ENCODE results near the gene PNLDC1.
"Not testable (repeated sequence)": the region's sequence is repeated elsewhere in the genome, so short reads cannot be mapped to it uniquely, and the experiment has no call there.

The PNLDC1 gene

GRCh38 chr6:159788276-159788675 lies 11.8 kb upstream of the PNLDC1 start:
- DNase-seq: no peak

DNA sequence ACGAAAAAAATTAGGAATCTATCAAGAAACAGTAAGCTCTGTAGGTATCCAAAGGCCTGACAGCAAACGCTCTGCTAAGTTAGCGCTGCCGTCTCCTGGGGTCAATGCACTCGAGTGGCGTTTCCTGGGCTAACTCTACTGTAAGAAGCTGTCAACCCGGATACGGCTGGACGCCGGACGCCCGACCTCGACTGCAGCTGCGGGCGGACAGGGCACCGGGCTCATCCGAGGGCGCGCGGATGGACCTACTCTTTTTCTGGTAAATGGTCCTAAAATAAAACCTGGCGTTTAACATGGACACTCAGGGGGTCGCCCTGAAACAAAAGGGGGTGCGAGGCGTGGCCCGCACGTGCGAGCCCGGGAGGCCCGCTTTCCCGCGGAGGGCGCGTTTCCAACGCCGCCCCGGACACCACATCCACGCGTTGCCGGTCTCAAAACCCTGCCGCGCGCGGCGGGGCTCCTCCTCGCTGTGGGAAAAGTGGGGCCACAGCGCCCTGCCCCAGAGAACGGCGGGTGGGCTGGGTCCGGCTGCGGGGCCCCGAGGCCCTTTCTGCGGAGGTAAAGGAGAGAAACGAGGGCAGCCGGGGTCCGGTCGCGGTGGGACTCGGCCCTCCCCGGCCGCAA lies 11.2 kb upstream of the PNLDC1 start:
- DNase-seq: no peak

- DNase-seq: peak; percentile 99
Observed at GRCh38 chr6:159789377-159790148, 10.5 kb upstream of the PNLDC1 start, which contains the start of gene TCP1. TCP1 (minus strand) TSS chr6:159789602; CDS start chr6:159789468, 134 bp downstream.

- DNase-seq: peak; percentile 96
Observed at GRCh38 chr6:159790149-159790955, 9.7 kb upstream of the PNLDC1 start, which contains the start of gene MRPL18. MRPL18 (plus strand) TSS chr6:159790467; CDS start chr6:159790588, 121 bp downstream.

GRCh38 chr6:159790956-159791598 lies 9.0 kb upstream of the PNLDC1 start:
- DNase-seq: no peak

DNA sequence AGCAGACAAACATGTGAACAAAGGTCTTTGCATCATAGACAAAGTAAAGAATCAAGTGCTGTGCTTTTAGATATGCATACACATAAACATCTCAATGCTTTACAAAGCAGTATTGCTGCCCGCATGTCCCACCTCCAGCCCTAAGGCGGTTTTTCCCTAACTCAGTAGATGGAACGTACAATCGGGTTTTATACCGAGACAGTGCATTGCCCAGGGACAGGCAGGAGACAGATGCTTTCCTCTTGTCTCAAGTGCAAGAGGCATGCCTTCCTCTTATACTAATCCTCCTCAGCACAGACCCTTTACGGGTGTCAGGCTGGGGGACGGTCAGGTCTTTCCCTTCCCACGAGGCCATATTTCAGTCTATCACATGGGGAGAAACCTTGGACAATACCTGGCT lies 5.1 kb upstream of the PNLDC1 start:
- DNase-seq: not testable (repeated sequence)

GRCh38 chr6:159797554-159797953 lies 2.5 kb upstream of the PNLDC1 start:
- DNase-seq: no peak

DNA sequence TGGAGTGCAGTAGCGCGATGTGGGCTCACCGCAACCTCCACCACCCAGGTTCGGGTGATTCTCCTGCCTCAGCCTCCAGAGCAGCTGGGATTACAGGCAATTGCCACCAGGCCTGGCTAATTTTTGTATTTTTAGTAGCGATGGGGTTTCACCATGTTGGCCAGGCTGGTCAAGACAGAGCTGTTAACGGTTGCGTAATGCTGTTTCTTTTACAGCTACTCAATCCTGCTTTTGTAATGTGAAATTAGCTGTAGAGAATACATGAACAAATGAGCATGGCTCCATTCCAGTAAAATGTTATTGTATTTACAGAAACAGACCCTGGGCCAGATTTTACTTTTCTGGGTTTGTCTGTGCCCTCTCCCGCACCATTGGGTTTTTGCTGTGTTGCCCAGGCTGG lies 1.9 kb downstream of the PNLDC1 start:
- DNase-seq: no peak

DNA sequence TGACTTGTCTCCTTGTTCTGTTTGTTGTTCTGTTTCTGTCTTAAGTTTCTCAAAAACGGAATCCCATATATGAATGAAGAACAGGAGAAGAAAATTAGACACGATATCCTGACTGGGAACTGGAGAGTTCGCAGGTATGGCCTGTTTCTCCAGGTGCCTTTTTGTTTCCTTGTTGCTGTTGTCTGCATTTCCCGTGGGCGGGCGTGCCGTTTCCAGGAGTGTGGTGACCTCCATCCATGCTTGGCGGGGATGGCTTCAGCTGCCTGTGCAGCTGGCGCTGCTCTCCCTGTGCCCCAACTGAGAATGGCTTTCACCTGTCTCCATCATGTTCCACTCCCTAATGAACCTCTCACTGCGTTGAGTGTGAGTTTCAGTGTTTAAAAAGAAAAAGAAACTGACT lies 4.4 kb downstream of the PNLDC1 start:
- DNase-seq: no peak

DNA sequence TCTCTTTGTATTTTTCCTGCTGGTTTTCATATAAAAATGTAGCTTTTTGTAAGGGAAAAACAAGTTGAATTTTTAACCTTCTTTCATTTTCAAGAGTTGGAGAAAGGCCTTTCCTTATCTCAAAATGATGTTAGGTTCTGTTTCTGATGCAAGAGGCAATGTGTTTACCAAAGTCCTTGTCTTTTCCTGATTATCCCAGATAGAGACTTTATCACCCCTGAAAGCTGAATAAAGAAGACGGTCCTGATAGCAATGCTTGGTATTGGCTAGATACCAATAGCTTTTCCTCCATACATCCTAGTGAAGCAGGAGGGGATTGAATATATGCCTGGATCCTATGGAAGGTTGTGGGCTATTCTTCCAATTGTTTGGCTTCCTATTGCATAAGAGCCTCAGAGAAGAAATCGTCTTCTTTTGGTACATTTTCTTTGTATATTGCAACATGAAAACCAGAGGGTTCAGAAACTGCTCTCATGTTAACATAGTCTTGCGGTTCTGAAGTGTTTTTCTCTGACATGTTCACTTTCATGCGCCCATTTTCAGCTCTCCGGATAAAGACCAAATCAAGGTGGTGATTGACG lies 5.5 kb downstream of the PNLDC1 start:
- DNase-seq: no peak

DNA sequence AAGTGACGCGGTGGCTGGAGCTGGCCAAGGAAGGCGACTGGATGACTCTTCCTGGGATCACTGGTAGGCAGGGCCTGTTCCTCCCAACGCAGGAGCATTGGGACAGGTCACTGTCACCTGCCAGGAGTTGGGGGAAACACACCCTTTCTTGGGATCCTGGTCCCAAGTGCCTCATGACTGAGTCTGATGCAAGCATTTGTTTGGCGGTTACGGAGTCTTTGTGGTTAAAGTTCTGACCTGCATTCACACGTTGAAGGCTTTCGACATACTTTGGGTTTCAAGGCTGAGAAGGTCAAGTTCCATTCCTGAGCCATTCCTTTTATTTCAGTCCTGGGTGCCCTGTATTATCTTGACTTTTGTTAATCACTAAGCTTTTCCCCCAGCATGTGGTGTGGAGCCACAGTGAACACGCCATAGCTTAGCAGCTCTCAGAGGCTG lies 6.0 kb downstream of the PNLDC1 start:
- DNase-seq: no peak

DNA sequence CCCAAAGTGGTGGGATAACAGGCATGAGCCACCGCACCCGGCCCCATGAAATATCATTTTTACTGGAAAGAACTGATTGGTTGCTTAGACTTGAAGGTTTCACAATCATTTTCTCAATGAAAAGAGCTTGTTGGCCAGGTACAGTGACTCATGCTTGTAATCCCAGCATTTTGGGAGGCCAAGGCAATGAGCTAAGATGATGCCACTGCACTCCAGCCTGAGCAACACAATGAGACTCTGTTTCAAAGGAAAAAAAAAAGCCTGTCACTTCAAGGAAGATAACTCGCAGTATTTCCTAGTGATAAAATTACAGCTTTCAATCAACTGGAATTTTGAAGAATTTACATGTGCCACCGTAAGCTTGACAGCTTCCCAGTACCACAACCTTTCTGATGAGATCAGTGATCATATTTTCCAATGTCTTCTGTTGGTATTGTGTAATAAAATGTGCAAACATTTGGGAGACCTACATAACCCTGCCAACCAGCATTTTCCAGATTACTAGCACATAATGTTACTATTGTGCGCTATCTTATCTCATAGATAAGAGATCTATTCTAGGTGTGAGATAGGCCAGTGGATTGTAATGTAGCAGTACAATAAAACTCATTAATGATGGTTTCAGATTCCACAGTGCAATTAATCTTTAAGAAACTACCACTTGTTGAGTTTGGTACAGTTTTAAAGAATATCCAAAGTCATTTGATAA lies 7.2 kb downstream of the PNLDC1 start:
- no peak for DNase-seq

DNA sequence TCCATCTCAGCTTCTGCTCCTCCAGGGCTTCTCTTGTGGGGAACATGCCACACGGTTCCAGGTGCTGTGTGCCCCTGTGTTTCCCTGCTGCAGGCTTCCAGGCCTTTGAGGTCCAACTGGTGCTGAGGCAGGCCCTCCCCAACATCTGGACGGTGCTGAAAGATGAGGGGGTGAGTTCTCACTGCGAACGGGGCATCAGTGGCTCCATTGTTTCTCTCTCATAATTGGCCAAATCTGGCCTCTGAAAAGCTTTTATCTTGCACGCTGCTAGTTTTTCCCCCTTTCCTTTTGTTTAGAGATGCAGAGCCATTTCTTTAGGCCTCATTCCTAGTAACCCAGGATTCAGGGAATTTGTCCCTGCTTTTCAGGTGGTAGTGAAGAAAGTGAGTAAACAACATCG lies 8.6 kb downstream of the PNLDC1 start:
- no peak for DNase-seq

GRCh38 chr6:159809149-159809548 lies 9.1 kb downstream of the PNLDC1 start:
- DNase-seq: no peak

DNA sequence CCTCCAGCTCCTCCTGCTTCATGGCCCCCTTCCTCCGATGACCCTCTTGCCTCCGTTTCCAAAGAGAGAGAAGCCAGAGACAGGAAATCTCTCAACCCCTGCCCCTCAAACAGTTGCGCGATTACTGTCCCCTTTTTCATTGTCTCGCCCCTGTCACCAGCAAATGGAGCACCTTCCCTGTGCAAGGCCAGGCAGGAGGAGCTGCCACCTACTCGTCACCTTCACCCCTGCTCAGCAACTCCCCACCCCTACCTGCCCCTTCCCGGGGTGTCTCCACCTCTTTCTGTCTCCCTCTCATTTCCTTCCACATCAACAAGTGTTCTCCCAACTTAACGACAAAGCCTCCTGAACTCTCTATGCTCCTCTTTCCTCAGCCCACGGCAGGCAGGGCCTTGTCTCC lies 13.7 kb downstream of the PNLDC1 start:
- DNase-seq: no peak

- DNase-seq: no peak
Observed at GRCh38 chr6:159815410-159815809, 15.3 kb downstream of the PNLDC1 start.

GRCh38 chr6:159816775-159817174 lies 16.7 kb downstream of the PNLDC1 start:
- not testable (repeated sequence) for DNase-seq

GRCh38 chr6:159817951-159818739 lies 18.1 kb downstream of the PNLDC1 start:
- no peak for DNase-seq

- DNase-seq: no peak
Observed at GRCh38 chr6:159819098-159819497, 19.0 kb downstream of the PNLDC1 start.

- DNase-seq: no peak
Observed at GRCh38 chr6:159819932-159820640, 20.0 kb downstream of the PNLDC1 start.
